HG02763 (cell line): ENCODE results near the gene CLIC3.

Experiments used
- ATAC-seq: cut with Tn5 transposase; IDR thresholded peaks from one replicate; pipeline ENCODE4 v1.9.1; 2021; ENCODE audit warnings: mild to moderate bottlenecking, moderate library complexity; ENCODE audit not compliant: unreplicated experiment

Gene CLIC3

GRCh38 chr9:137031904-137032640 lies 35.7 kb upstream of the CLIC3 start, which contains the start of gene FUT7:
Gene FUT7 (minus strand): TSS chr9:137032088. CDS start chr9:137031991, 97 bp downstream.
- ATAC-seq = no peak

- no peak for ATAC-seq
Measured at GRCh38 chr9:137030538-137031527, 34.5 kb upstream of the CLIC3 start.

GRCh38 chr9:137030006-137030405 lies 33.6 kb upstream of the CLIC3 start:
- ATAC-seq = no peak

DNA sequence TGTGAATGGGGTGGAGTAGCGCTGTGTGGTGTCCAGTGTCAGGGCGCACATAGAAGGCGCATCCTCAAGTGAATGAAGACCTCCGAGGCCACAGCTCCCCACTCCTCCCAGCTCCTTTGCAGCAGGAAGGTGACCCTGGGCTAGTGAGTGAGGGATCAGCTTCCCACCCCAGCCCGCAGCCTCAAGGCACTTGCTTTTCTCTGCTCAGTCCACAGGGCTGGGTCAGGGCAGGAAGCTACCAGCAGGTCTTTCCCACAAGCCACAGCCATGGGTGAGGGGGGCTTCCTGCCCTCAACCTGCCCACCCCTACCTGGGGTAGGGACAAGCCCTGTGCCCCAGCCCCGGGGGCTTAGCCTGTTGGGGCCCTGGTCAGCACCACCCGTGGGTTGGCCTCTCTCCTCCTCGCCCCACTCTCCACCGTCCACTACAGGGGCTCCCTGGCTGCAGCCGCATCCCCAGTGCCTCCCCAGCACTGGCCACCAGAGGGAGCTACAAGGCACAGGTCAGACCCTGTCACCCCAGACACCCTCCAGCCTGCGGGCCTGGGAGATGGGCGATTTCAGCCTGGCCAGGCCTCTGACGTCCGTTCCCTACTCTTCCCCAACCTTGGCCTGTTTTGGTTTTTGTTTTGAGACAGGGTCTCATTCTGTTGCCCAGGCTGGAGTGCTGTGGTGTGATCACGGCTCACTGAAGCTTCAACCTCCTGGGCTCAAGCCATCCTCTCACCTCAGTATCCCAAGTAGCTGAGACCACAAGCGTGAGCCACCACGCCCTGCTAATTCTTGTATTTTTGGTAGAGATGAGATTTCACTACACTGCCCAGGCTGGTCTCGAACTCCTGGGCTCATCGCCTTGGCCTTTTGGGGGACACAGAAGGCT lies 32.9 kb upstream of the CLIC3 start:
- no peak for ATAC-seq

DNA sequence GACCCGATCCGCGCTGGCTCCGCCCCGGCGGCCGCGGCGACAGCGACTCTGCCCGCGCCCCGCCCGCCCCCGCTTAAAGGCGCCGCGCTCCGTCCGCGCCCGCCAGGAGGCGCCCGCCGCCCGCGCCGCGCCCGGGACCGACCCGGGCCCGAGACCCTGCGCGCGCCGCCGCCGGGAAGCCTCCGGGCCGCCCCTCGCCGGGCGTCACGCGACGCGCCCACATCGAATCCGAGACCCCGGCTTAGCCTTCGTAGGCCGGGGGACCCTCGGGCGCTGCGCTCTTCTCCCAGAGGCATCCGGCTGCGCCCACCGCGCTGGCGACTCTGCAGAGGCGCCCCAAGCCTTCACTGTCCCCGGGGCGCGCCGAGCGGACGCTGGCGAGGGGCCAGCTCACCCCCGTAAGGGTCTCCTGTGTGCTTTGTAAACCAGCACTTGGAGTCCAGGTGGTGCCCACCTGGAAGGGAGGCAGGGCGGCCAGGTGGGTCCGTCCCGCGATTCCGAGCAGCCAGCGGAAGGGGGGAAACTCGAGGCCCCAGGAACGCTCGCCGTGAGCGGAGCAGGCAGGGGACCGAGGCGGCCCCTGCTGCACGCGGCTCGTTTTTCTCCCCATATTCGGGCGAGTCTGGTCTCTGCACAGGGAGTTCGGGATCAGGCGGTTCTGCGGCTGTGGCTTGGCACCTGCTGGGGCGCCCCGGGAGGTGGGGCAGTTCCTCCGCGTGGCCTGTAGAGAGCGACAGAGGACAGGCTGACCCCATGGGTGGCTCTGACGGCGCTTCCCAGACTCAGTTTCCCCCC lies 32.1 kb upstream of the CLIC3 start:
- ATAC-seq = peak; percentile 50

GRCh38 chr9:137027369-137028262 lies 31.2 kb upstream of the CLIC3 start, which contains the start of gene ABCA2:
Gene ABCA2 (minus strand): TSS chr9:137028237. CDS start chr9:137028140, 97 bp downstream.
- no peak for ATAC-seq

GRCh38 chr9:137026828-137027227 lies 30.5 kb upstream of the CLIC3 start:
- ATAC-seq = no peak

- no peak for ATAC-seq
Measured at GRCh38 chr9:137026384-137026783, 30.0 kb upstream of the CLIC3 start.

GRCh38 chr9:137025517-137025966 lies 29.2 kb upstream of the CLIC3 start:
- no peak for ATAC-seq

- ATAC-seq = no peak
Measured at GRCh38 chr9:137023583-137023991, 27.2 kb upstream of the CLIC3 start.

GRCh38 chr9:137023157-137023556 lies 26.8 kb upstream of the CLIC3 start:
- no peak for ATAC-seq

DNA sequence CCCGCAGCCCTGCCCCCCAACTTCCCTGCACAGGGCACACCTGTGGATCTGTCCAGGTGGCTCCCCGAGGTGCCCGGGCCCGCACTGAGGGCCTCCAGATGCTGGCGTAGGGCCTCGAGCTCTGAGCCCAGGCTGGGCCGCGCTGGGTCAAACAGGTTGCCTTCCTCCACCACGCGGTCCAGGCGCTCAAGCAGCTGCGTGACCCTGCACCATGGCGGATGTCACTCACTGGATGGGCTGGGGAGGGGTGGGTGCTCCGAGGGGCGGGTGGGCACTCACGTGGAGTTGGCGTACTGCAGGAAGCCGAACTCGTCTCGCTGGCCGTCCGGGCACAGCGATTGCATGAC lies 26.3 kb upstream of the CLIC3 start:
- no peak for ATAC-seq

DNA sequence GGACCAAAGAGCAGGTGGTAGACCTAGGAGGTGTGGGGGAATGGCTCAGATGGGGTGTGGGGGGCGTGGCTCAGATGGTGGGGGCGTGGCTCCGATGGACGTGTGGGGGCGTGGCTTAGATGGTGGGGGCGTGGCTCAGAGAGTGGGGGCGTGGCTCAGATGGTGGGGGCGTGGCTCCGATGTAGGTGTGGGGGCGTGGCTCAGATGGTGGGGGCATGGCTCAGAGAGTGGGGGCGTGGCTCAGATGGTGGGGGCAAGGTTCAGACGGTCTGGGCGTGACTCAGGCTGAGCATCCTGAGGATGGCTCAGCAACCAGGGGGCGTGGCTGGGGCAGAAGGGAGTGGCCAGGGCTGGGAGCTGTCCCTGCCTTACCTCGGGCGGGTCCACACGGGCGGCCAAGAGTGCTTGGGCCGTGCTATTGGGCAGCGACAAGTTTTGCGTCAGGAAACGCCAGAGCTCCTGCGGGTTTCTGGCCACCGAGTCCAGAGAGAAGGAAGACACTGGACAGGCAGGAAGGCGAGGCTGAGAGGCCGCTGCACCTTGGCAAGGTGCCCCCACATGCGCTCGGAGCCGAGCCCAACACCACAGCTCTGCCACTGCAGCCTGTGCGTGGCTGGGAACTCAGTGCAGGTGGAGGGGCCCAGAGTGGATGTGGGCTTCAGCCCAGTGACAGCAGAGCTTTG lies 25.8 kb upstream of the CLIC3 start:
- ATAC-seq = no peak

DNA sequence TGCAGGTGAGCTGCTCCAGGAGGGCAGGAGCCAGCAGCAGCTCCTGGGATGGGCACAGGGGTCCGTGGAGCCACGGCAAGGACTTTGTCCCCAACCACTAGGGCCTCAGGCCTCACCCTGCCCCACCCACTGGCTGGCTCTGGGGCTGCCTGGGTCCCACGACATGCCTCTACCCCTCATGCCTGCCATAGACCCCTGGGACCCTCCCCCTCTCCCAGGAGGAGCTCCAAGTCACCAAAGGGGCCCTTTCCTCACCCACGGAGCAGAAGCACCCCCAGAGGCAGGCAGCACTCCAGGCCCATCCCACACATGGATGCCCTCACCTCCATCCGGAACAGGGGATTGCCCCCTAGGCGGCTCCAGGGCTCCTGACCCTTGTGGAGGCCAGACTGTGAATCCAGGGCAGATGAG lies 25.2 kb upstream of the CLIC3 start:
- no peak for ATAC-seq

DNA sequence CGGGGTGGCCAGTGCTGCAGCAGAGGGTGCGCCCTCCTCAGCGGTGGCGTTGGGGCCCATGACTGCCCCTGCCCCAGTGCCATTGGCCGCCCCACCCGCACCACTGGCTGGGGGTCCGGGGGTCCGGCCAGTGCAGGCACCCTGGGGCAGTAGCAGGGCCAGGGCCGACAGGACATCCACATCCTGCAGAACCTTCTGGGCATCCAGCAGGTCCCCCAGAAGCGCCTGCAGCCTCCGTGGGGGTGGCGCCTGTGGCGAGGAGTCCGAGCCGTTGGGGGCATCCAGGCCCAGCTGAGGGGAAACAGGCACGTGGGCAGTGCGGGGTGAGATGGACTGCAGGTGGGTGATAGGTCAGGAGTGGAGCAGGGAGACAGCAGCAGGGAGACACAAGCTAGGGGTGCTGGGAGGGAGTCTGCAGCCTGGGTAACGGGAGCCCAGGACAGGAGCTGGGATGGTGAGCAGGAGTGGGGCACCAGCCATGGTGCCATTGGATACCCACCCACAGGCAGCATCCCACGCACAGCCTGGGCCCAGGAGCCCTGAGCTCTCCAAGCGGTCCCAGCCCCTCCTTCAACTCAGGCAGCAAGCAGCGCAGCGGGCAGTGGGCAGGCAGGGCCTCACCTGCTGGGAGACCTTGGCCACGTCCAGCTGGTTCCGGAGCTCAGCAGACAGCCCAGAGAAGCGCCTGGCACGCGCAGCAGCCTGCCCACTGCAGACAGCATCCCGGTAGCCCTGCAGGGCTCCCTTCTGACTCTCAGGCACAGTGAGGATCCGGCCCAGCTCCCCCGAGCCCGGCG lies 24.6 kb upstream of the CLIC3 start:
- ATAC-seq = no peak

DNA sequence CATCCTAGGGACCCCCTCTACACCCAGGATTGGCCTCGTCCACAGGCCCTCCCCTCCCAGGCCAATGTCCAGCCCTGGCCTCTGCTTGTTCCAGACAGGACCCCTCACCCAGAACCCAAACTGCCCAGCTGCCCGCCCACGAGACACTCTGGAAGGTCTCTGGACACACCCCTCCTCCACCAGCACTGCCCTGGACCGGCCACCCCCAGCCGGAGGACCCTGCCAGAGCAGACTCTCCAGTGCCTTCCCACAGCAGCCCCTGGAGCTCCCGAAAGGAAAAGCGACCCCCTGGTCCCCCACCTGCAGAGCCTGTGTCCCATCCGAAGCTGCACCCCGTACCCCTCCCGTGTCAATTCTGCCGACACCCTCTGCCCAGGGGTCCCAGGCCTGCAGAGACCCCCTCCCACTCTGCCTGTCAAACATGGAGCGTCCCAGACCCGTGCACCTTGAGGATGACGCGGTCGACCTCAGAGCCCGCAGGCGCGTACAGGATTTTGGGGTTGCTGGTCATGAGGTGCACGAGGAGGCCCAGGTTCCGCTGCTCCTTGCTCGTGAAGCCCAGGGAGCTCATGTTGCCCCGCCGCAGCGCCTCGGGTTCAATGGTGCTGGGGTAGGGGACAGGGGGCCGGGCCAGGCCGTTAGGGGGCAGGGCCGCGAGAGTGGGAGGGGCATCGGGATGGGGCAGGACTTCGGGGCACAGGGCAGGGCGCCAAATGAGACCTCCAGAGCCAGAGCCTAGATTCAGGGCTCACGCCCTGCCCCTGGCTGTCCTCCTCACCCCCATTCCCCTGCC lies 23.7 kb upstream of the CLIC3 start:
- no peak for ATAC-seq
